ENCODE measurements around the gene GADD45G.

The GADD45G gene

DNA sequence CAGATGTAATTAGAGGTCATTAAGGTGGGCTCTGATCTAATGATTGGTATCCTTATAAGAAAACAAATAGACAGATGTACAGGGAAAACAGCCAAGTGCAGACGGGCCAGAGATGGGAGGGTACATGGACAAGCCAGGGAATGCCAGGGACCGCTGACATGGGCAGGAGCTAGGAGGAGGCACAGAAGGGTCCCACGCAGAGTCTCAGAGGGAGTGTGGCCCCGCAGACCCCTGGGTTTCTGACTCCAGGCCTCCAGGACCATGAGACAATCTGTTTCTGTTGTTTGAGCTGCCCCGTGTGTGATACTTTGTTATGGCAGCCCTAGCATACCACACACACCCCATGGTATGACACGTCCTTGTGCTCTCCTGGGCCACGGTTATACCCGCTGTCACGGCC, 29.1 kb downstream of the GADD45G start:
- TF ChIP-seq, protein P1, sequence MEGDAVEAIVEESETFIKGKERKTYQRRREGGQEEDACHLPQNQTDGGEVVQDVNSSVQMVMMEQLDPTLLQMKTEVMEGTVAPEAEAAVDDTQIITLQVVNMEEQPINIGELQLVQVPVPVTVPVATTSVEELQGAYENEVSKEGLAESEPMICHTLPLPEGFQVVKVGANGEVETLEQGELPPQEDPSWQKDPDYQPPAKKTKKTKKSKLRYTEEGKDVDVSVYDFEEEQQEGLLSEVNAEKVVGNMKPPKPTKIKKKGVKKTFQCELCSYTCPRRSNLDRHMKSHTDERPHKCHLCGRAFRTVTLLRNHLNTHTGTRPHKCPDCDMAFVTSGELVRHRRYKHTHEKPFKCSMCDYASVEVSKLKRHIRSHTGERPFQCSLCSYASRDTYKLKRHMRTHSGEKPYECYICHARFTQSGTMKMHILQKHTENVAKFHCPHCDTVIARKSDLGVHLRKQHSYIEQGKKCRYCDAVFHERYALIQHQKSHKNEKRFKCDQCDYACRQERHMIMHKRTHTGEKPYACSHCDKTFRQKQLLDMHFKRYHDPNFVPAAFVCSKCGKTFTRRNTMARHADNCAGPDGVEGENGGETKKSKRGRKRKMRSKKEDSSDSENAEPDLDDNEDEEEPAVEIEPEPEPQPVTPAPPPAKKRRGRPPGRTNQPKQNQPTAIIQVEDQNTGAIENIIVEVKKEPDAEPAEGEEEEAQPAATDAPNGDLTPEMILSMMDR (conservative IDR thresholded peaks at IDR 0.05) = no peak
- no peak overlapping the region for H3K27ac ChIP-seq

DNA sequence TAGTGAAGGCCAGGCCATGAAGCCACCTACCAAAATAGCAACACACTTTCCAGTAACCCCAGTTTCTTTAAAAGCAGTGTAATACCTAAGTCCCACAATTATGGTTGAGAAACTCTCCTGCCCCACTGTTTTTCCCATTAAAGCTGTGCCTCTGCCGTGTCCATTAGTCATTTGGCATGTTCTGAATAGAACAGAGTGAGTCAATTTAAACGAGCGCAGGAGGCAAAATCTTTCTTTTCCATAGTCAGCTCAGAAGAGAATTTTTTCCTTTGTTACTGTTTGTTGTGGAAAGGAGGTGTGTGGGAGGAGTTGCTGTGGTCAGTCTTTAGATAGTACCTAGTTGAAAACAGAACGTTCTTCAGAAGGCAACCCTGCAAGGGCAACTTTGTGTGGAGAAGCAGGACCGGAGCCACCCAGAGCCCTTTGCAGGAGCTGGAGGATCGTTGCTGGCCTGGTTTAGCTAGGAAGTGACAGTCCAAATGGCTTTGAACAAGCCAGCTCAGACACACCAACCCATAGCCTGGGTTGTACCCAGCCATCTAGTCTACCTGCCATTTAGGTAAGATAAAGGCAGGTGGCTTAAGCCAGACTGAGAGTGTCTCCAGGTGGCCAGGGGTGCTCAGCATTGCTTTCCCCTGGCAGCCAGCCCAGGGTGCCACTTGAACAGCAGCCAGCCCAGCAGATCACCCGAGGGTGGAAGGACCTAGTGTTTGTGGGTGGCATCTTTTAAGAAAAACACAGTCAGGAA, 30.4 kb downstream of the GADD45G start:
- TF ChIP-seq, protein P1 (conservative IDR thresholded peaks at IDR 0.05) = no peak
- H3K27ac ChIP-seq = no peak overlapping the region

DNA sequence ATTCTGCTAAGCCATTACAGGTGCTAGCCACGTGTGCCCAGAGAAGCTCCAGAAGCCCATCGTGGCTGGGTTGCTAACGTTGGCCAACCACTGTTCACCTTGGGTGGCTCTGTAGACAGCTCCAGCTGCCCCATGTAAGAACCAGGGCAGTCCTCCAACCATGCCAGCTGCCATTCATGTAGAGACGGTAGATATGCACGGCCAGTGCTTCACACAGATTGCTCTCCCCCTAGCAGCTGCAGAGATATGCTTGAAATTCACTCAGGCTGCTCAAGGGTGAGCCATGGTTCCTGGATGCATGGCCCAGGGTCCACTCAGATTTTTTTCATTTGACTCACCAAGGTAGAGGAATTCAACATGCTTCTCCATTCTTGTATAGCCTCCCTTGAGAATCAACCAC, 31.0 kb downstream of the GADD45G start:
- TF ChIP-seq, protein P1 (conservative IDR thresholded peaks at IDR 0.05) = no peak
- H3K27ac ChIP-seq = no peak overlapping the region

DNA sequence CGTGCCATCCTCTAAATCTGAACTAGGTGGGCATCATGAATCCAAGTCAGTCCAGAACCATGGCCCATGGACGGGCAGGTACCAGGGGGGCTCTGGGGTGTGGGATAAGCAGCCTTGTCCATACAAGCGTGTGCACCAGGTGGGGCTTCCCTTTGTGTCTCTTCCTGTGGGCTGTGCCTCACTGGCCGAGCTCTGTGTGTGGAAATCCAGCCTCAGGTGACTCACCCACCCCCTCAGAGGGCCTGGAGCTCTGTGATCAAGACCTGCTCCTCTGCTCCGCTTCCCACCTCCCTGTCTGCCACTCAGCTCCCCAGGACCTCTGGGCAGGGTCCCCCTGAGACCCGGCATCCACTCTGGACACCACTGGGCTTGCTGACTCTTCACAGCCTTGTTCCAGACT, 33.0 kb downstream of the GADD45G start:
- TF ChIP-seq, protein P1 (conservative IDR thresholded peaks at IDR 0.05) = no peak
- H3K27ac ChIP-seq = no peak overlapping the region

DNA sequence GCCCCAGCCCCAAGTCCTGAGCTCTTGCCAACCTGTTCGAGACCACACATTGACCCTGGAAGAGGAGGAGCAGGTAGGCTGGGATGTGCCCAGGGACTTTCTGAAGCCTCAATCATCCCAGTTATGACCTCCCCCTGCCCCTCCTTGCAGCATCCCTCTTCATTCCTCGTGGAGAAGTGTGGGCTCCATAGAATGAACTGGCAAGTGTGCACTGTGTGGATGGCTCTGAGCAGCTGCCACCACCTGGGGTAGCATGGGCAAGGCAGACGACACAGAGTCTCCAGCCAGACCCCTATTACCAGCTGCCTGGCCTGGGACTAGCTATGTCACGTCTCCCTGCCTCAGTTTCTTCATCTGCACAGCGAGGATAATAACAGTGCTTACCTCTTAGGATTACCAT, 33.5 kb downstream of the GADD45G start:
- TF ChIP-seq, protein P1 (conservative IDR thresholded peaks at IDR 0.05) = no peak
- no peak overlapping the region for H3K27ac ChIP-seq

DNA sequence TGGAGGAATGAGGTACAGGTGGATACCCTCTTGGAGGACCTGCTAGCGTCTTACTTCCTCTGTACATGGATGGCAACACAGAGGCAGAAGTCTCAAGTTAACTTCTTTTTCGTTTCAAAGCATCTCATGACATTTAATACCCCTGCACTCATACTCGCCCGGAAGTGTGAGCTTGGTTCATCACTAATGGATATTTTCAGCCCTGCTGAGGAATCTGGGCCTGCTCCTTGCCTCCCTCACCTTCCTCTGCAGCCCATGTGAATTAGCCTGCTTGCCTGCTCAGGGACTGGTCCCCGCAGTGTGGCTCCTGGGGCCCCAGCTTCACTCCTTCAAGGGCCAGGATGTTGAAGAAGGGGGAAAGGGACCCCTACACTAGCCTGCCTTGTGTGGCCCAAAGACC, 34.1 kb downstream of the GADD45G start:
- TF ChIP-seq, protein P1 (conservative IDR thresholded peaks at IDR 0.05) = no peak
- no peak overlapping the region for H3K27ac ChIP-seq

DNA sequence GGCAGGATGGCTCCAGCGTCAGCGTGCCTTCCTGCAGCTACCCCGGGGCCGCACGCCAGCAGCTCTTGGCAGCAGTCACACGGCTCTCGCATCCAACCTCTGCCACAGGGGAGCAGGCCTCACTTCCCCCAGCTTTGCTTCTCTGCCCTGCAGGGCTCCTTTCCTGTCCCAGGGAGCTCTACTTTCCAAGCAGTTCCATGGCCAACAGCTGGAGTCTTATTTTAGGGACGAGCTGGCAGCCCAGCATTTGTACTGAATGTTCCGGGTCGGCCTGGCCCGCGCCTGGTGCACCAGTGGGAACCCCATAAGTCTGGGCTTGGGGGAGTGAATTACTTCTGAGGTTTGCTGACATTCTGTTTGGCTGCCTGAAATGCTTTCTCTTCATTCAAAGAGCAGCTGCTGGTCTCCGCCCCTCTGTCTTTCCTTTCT, 34.6 kb downstream of the GADD45G start:
- H3K27ac ChIP-seq = no peak overlapping the region
- TF ChIP-seq, protein P1 (conservative IDR thresholded peaks at IDR 0.05) = no peak
